Measurements from ENCODE around the gene ZNF155.

Gene ZNF155

DNA sequence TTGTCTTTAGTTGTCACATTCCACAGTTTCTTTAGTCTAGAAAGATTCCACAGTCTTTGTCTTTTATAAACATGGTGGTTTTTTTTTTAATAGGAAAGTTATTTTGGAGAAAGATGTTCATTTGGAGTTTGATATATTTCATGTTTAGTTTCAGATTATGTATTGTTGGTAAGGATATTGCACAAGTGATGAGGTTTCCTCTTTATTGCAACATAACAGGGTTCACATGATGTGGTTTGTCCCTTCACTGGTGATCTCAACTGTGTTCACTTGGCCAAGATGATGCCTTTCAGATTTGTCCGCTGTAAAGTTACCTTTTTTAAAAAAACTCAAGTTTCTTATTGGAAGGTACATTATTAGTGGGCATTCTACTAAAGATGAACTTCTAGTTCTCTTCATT, 22.0 kb downstream of the ZNF155 start:
- DNase-seq, result no peak

DNA sequence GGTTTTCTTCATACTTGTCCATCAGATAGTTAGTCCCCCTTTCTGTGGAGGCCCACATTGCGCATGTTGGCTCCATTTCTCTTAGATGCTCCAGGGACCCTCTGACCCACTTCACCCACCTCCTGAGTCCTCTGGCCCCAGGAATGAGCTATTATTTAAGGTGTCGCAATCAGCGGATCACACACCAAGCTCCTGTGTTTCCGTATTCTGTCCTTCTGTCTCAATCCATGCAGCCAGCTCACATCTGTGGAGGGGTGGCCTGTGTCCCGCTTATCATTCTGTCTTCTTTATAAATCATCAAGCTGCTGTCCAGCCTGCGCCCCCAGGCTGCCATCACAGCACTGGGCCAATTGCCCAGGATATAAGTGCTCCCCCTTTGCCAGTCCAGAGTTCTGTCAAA, 23.5 kb downstream of the ZNF155 start:
- no peak for DNase-seq

DNA sequence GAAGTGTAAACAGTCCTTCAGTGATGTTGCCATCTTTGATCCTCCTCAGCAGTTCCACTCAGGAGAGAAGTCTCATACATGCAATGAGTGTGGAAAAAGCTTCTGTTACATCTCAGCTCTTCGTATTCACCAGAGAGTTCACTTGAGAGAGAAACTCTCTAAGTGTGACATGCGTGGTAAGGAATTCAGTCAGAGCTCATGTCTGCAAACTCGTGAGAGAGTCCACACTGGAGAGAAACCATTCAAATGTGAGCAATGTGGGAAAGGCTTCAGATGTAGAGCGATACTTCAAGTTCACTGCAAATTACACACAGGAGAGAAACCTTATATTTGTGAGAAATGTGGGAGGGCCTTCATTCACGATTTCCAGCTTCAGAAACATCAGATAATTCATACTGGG, 26.5 kb downstream of the ZNF155 start:
- DNase-seq, result no peak

DNA sequence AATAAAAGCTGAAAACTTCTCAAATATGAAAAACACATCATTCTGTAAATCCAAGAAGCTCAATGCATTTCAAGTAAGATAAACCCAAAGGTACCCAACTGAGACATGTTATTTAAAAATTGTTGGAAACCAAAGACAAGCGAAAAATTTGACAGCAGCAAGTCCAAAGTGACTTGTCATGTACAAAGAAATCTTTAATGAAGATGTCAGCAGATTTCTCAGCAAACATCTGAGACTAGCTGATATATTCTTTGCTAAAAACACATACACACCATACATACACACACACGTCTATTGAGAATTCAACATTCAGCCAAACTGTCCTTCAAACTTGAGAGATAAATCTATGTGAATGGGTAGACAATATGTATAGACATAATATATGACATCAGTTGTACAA, 35.5 kb downstream of the ZNF155 start:
- DNase-seq, result no peak

DNA sequence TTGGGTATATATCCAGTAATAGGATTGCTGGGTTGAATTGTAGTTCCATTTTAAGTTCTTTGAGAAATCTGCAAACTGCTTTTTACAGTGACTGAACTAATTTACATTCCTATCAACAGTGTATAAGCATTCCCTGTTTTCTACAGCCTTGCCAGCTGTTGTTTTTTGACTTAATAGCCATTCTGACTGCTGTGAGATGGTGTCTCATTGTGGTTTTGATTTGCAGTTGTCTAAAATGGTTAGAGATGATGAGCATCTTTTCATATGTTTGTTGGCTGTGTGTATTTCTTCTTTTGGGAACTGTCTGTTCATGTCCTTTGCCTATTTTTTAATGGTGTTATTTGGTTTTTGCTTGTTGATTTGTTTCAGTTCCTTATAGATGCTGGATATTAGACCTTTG, 37.2 kb downstream of the ZNF155 start:
- no peak for DNase-seq

DNA sequence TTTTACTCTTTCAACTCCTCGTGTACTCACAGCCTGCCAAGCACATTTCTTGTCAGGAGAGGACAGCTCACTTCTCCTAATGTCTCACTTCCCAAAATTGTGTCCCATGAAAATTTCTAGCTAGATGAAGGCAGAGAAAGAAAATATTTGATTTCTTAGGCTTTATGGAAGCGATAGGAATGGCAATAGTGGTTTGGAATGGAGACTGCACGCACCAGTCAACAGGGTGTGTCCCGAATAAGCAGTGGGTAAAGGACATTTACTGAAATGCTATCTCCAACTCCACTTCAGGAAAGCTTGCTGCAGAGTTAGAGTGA, 40.9 kb downstream of the ZNF155 start:
- DNase-seq, result no peak

DNA sequence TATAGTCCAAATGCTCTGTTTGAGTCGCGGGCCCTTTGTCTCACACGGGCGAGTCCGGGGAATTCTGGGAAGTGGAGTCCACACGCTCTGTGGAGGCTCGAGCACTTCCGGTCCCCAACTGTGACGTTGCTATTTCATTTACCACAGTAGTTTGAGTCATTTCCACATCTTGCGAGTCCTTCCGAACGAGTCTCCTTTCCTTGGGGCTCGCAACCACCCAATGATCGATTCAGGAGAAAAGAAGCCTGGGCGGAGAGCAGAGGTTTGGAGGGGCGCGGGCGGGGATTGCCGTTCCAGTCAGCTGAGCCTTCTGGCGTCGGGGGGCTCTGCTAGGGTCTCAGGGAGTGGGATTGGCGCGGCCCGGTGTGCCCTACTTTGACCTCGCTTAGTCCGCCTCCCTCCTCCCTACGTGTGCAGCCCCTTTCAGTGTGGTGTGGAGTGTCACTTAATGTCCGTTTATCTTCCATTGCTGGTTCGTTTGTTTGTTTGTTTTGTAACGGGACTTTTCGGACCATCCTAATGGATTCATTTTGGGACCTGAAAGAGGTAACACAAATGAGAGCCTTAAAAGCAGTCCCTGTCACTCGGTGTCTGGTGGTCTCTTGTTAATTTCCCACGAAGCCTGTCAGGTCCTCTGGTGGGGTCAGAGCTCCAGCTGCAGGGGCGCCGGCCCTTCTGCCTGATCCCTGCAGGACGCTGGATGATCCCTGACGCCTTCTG, 41.4 kb downstream of the ZNF155 start, which contains the start of gene ZNF222:
TSS of gene ZNF222 (plus strand) at position 163 of the 720 bp plus-strand sequence. CDS start at position 221, 58 bp downstream.
- DNase-seq, result peak; percentile 19

DNA sequence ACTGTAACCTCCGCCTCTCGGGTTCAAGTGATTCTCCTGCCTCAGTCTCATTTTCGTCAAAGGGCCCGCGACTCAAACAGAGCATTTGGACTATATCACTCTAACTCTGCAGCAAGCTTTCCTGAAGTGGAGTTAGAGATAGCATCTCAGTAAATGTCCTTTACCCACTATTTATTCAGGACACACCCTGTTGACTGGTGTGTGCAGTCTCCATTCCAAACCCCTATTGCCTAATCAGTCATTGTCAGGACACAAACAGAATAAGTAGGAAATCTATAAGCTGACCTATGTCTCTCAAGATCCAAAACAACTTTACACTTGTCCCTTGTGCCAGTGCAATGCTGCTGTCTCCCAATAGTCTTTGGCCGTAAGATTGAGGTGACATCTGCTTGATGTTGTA, 42.6 kb downstream of the ZNF155 start:
- no peak for DNase-seq

DNA sequence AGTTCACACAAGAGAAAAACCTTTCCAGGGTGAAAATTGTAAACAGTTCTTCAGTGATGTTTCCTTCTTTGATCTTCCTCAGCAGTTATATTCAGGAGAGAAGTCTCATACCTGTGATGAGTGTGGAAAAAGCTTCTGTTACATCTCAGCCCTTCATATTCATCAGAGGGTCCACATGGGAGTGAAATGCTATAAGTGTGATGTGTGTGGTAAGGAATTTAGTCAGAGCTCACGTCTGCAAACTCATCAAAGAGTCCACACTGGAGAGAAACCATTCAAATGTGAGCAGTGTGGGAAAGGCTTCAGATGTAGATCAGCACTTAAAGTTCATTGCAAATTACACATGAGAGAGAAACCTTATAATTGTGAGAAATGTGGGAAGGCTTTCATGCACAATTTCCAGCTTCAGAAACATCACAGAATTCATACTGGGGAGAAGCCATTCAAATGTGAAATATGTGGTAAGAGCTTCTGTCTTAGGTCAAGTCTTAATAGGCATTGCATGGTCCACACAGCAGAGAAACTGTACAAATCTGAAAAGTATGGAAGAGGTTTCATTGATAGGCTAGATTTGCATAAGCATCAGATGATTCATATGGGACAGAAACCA, 48.1 kb downstream of the ZNF155 start:
- no peak for DNase-seq

DNA sequence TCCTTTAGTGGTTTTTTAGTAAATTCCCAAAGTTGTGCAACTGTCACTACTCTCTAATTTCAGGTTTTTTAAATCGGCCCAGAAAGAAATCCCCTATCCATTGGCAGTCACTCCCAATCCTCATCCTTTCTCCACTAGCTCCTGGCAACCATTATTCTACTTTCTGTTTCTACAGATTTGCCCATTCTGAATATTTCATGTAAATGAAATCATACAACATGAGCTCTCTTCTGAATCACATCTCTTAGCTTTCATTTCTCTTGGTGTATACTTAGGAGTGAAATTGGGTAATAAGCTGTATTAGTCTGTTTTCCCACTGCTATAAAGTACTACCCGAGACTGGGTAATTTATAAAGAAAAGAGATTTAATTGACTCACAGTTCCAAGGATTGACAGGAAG, 58.2 kb downstream of the ZNF155 start:
- DNase-seq, result no peak

Data from NCI-H1436 treated with DMSO at 0.1 percent for 48 hours (cell line).